GM21515 (cell line): ENCODE results near the gene HIBADH.
"Not testable (repeated sequence)": the region's sequence is repeated elsewhere in the genome, so short reads cannot be mapped to it uniquely, and the experiment has no call there.

Source experiments
- ATAC-seq: cut with Tn5 transposase; IDR thresholded peaks from one replicate; pipeline ENCODE4 v1.9.1; 2021; ENCODE audit not compliant: unreplicated experiment

Gene HIBADH

GRCh38 chr7:27603813-27604212, 58.9 kb downstream of the HIBADH start:
- no peak for ATAC-seq

GRCh38 chr7:27602766-27603165, 59.9 kb downstream of the HIBADH start:
- no peak for ATAC-seq

GRCh38 chr7:27601217-27601616, 61.5 kb downstream of the HIBADH start:
- ATAC-seq: no peak

- ATAC-seq: no peak
Measured at GRCh38 chr7:27600247-27600646, 62.4 kb downstream of the HIBADH start.

GRCh38 chr7:27595009-27595408, 67.7 kb downstream of the HIBADH start:
- ATAC-seq: no peak

GRCh38 chr7:27593226-27593625, 69.5 kb downstream of the HIBADH start:
- ATAC-seq: no peak

GRCh38 chr7:27590416-27590815, 72.3 kb downstream of the HIBADH start:
- no peak for ATAC-seq

- ATAC-seq: no peak
Measured at GRCh38 chr7:27587429-27587828, 75.3 kb downstream of the HIBADH start.

GRCh38 chr7:27586825-27587224, 75.9 kb downstream of the HIBADH start:
- peak; percentile 85 for ATAC-seq

GRCh38 chr7:27585781-27586447, 76.8 kb downstream of the HIBADH start:
- ATAC-seq: no peak

GRCh38 chr7:27581906-27582305, 80.8 kb downstream of the HIBADH start:
- ATAC-seq: no peak

GRCh38 chr7:27581119-27581518, 81.6 kb downstream of the HIBADH start:
- ATAC-seq: no peak

GRCh38 chr7:27579565-27579964, 83.1 kb downstream of the HIBADH start:
- ATAC-seq: no peak

GRCh38 chr7:27578169-27578568, 84.5 kb downstream of the HIBADH start:
- ATAC-seq: not testable (repeated sequence)

GRCh38 chr7:27576360-27576944, 86.2 kb downstream of the HIBADH start:
- no peak for ATAC-seq

GRCh38 chr7:27575613-27576012, 87.1 kb downstream of the HIBADH start:
- no peak for ATAC-seq

- no peak for ATAC-seq
Measured at GRCh38 chr7:27569106-27569505, 93.6 kb downstream of the HIBADH start.

- no peak for ATAC-seq
Measured at GRCh38 chr7:27567266-27567665, 95.4 kb downstream of the HIBADH start.

GRCh38 chr7:27564881-27565482, 97.7 kb downstream of the HIBADH start:
- ATAC-seq: no peak

GRCh38 chr7:27560706-27561235, 101.9 kb downstream of the HIBADH start:
- ATAC-seq: no peak

- no peak for ATAC-seq
Measured at GRCh38 chr7:27555670-27556069, 107.0 kb downstream of the HIBADH start.

GRCh38 chr7:27554826-27555225, 107.9 kb downstream of the HIBADH start:
- no peak for ATAC-seq
